WTC11 (cell line): ENCODE results near the gene FEN1. TPM values are rescaled to one million over a fixed set of nuclear protein-coding genes. Genes with fewer than 3 reads are reported as not detected.

Experiments used
- ATAC-seq: fragments of 200-7000 bp; cut with Tn5 transposase; 2 replicates; pipeline ENCODE4 v1.10.0; 2021; ENCODE audit warnings: mild to moderate bottlenecking, moderate library complexity
- CTCF ChIA-PET: fragments of 300-600 bp; sonication (Branson Sonifier 250); formaldehyde crosslinking; loops from one replicate; lab custom pipeline; 2021; ENCODE audit warnings: antibody characterized with exemption; lab: Charles Lee
- POLR2A ChIA-PET: fragments of 350-600 bp; sonication (Branson Sonifier 250); formaldehyde crosslinking; loops from one replicate; lab custom pipeline; 2021; ENCODE audit warnings: antibody characterized with exemption; lab: Charles Lee
- DNase-seq: peaks from one replicate; pipeline ENCODE4 v3.0.0; 2021; ENCODE audit warnings: low spot score
- H3K27ac Mint-ChIP-seq: 2 replicates; pipeline ENCODE4 v1.8.0; 2021; ENCODE audit warnings: mixed read lengths
- H3K27me3 Mint-ChIP-seq: 2 replicates; pipeline ENCODE4 v1.8.0; 2021; ENCODE audit warnings: low read depth, mild to moderate bottlenecking, moderate library complexity, mixed read lengths
- H3K36me3 Mint-ChIP-seq: 2 replicates; pipeline ENCODE4 v1.8.0; 2021; ENCODE audit warnings: mixed read lengths
- H3K4me1 Mint-ChIP-seq: 2 replicates; pipeline ENCODE4 v1.8.0; 2022; ENCODE audit warnings: mixed read lengths
- H3K4me3 Mint-ChIP-seq: 2 replicates; pipeline ENCODE4 v1.8.0; 2021; ENCODE audit warnings: mild to moderate bottlenecking, moderate library complexity, mixed read lengths
- H3K9me3 Mint-ChIP-seq: 2 replicates; pipeline ENCODE4 v1.8.0; 2021; ENCODE audit warnings: mixed read lengths
- CBFB ChIP-seq: sonication (generic); formaldehyde crosslinking; IDR thresholded peaks from 2 replicates; pipeline ENCODE4 v1.8.1; 2022; ENCODE audit warnings: mild to moderate bottlenecking, low read depth, missing genetic modification reagents
- IRF2 ChIP-seq: sonication (generic); formaldehyde crosslinking; IDR thresholded peaks from 2 replicates; pipeline ENCODE4 v1.8.0; 2022; ENCODE audit warnings: low read depth, missing genetic modification reagents, borderline replicate concordance
- MYBL2 ChIP-seq: sonication (generic); formaldehyde crosslinking; IDR thresholded peaks from 2 replicates; pipeline ENCODE4 v1.8.1; 2023; ENCODE audit warnings: mild to moderate bottlenecking, moderate library complexity, missing genetic modification reagents
- PRDM15 ChIP-seq: sonication (generic); formaldehyde crosslinking; IDR thresholded peaks from 2 replicates; pipeline ENCODE4 v1.8.0; 2022; ENCODE audit warnings: missing genetic modification reagents
- SMAD3 ChIP-seq: sonication (generic); formaldehyde crosslinking; IDR thresholded peaks from 2 replicates; pipeline ENCODE4 v1.8.0; 2022; ENCODE audit warnings: missing genetic modification reagents, mild to moderate bottlenecking, borderline replicate concordance
- SOX15 ChIP-seq: fragments of 250-450 bp; sonication (Bioruptor Pico); IDR thresholded peaks from 2 replicates; pipeline ENCODE4 v1.9.0; 2021; ENCODE audit warnings: mild to moderate bottlenecking
- USF2 ChIP-seq: sonication (generic); formaldehyde crosslinking; IDR thresholded peaks from 2 replicates; pipeline ENCODE4 v1.8.1; 2023; ENCODE audit warnings: mild to moderate bottlenecking, missing genetic modification reagents, moderate library complexity
- ZBTB43 ChIP-seq: sonication (generic); formaldehyde crosslinking; IDR thresholded peaks from 2 replicates; pipeline ENCODE4 v1.8.1; 2023; ENCODE audit warnings: mild to moderate bottlenecking, missing genetic modification reagents
- ZNF263 ChIP-seq: sonication (generic); formaldehyde crosslinking; IDR thresholded peaks from 2 replicates; pipeline ENCODE4 v1.8.1; 2022; ENCODE audit warnings: low read depth, mild to moderate bottlenecking, moderate library complexity, missing genetic modification reagents
- ZNF416 ChIP-seq: fragments of 250-450 bp; sonication (Bioruptor Pico); IDR thresholded peaks from 2 replicates; pipeline ENCODE4 v1.9.0; 2021; ENCODE audit warnings: mild to moderate bottlenecking, inconsistent platforms
- total RNA-seq: library from RNA; stranded (reverse); gene quantifications from 3 replicates; pipeline ENCODE4 v1.2.3, GENCODE V29; 2021
- TF ChIP-seq, protein P1 (sequence below): sonication (generic); formaldehyde crosslinking; IDR thresholded peaks from 2 replicates; pipeline ENCODE4 v1.8.0; 2023; ENCODE audit warnings: mild to moderate bottlenecking, missing genetic modification reagents

The FEN1 gene
- total RNA-seq, 1 experiment from 2014 or later = 96.3 TPM

GRCh38 chr11:61771985-61772455, 20.7 kb upstream of the FEN1 start:
- POLR2A ChIA-PET = no interaction called here
- H3K4me1 Mint-ChIP-seq = peaks cover 17% of the 10 kb centered on the region
- H3K36me3 Mint-ChIP-seq = no peaks in the 10 kb centered on the region
- ATAC-seq (peak; percentile 46), DNase-seq (peak; percentile 51)
- CTCF ChIA-PET = interaction anchor here (1.1 to 10.0 kb wide), 4 partner anchors 16 to 38 kb away, joined by 3 to 106 read pairs (median 6); no protein-coding TSS in a partner anchor
- no peak overlapping the region for H3K27ac Mint-ChIP-seq
- peaks cover 2% of the 10 kb centered on the region; the same call in 1 of the 2 replicates for H3K27me3 Mint-ChIP-seq
- no peak overlapping the region for H3K4me3 Mint-ChIP-seq
- TF ChIP-seq IRF2 (CRISPR knock-in tag) = no peak
- TF ChIP-seq ZNF263 = peak; percentile 68
- no peak for TF ChIP-seq CBFB (CRISPR knock-in tag)
- TF ChIP-seq ZNF416 = no peak
- no peak for TF ChIP-seq SMAD3 (CRISPR knock-in tag)
- no peak for TF ChIP-seq USF2
- TF ChIP-seq, protein P1, sequence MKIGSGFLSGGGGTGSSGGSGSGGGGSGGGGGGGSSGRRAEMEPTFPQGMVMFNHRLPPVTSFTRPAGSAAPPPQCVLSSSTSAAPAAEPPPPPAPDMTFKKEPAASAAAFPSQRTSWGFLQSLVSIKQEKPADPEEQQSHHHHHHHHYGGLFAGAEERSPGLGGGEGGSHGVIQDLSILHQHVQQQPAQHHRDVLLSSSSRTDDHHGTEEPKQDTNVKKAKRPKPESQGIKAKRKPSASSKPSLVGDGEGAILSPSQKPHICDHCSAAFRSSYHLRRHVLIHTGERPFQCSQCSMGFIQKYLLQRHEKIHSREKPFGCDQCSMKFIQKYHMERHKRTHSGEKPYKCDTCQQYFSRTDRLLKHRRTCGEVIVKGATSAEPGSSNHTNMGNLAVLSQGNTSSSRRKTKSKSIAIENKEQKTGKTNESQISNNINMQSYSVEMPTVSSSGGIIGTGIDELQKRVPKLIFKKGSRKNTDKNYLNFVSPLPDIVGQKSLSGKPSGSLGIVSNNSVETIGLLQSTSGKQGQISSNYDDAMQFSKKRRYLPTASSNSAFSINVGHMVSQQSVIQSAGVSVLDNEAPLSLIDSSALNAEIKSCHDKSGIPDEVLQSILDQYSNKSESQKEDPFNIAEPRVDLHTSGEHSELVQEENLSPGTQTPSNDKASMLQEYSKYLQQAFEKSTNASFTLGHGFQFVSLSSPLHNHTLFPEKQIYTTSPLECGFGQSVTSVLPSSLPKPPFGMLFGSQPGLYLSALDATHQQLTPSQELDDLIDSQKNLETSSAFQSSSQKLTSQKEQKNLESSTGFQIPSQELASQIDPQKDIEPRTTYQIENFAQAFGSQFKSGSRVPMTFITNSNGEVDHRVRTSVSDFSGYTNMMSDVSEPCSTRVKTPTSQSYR = no peak
- TF ChIP-seq ZBTB43 (CRISPR knock-in tag) = no peak
- H3K9me3 Mint-ChIP-seq = no peaks in the 10 kb centered on the region

GRCh38 chr11:61773356-61773755, 19.4 kb upstream of the FEN1 start:
- H3K36me3 Mint-ChIP-seq = no peaks in the 10 kb centered on the region
- DNase-seq (no peak), ATAC-seq (no peak)
- TF ChIP-seq MYBL2 (no peak), PRDM15 (CRISPR knock-in tag) (no peak)
- TF ChIP-seq, all 79 proteins: peak for 0
- Mint-ChIP-seq H3K27ac (no peak overlapping the region), H3K9me3 (no peaks in the 10 kb centered on the region), H3K27me3 (peaks cover 7% of the 10 kb centered on the region; the same call in 1 of the 2 replicates), H3K4me1 (peaks cover 18% of the 10 kb centered on the region), H3K4me3 (no peak overlapping the region)
- POLR2A ChIA-PET = no interaction called here
- CTCF ChIA-PET = interaction anchor here (0.6 to 10.0 kb wide), 2 partner anchors 24 to 44 kb away, joined by 3 to 106 read pairs; no protein-coding TSS in a partner anchor

DNA sequence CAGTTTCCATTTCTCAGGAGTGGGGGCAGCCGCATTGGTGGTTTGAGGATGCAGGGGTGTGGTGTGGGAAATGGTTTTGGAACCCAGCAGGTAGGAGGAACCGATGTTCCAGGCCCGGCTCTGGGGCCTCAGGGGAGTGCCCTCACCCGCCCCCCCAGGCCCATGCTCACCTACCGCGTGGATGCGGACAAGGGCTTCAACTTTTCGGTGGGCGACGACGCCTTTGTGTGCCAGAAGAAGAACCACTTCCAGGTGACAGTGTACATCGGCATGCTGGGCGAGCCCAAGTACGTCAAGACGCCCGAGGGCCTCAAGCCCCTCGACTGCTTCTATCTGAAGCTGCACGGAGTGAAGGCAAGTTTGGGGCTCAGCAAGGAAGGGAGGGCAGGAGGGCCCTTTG, 18.9 kb upstream of the FEN1 start:
- ATAC-seq = no peak
- H3K4me1 Mint-ChIP-seq = peaks cover 18% of the 10 kb centered on the region
- TF ChIP-seq SOX15 (CRISPR knock-in tag) = no peak
- TF ChIP-seq, all 79 proteins: peak for 0
- POLR2A ChIA-PET = no interaction called here
- no peak overlapping the region for H3K4me3 Mint-ChIP-seq
- DNase-seq = no peak
- CTCF ChIA-PET = interaction anchor here (2.5 to 10.0 kb wide), 3 partner anchors 8 to 25 kb away, joined by 11 to 106 read pairs (median 46); no protein-coding TSS in a partner anchor
- no peaks in the 10 kb centered on the region for H3K9me3 Mint-ChIP-seq
- H3K27ac Mint-ChIP-seq = no peak overlapping the region
- no peaks in the 10 kb centered on the region for H3K36me3 Mint-ChIP-seq
- peaks cover 7% of the 10 kb centered on the region; the same call in 1 of the 2 replicates for H3K27me3 Mint-ChIP-seq
